ENCODE results near the gene LPCAT1.
"Not testable (repeated sequence)": the region's sequence is repeated elsewhere in the genome, so short reads cannot be mapped to it uniquely, and the experiment has no call there.

Gene LPCAT1

DNA sequence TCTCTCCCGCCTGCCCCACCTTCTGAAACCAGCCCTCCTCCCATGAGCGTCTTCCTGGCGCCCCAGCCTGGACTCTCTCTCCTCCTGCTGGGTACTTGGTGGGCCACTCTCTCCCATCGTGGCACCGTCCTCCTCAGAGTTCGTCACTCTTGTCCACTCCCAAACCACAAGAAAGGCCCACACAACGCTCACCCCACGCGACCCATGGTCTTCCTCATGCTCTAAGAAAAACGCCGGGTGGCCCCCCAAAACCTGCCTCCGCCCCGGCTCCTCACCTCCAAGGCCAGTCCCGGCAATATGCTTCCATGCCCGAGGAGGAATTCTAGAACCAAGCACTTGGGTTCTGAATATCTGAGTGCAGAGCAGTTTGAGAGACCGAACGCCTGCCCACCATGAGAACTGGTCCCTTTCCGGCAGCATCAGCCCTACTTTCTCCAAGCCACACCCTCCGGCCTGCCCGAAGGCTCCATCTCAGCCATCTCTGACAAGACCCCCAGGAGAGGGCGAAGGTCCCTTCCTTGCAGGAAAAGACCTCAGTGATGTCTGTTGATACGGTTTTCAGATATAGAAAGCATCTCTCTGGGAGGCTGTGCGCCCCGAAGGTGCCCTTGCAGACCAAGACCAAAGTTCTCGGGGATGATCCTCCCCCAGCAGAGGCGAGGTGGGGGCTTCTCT, 93.5 kb downstream of the LPCAT1 start:
- no peaks in the 10 kb centered on the region for H3K36me3 ChIP-seq (ENCODE audit: control insufficient read depth, insufficient read depth, low read length)
- peaks cover 7% of the 10 kb centered on the region for H3K9me3 ChIP-seq (ENCODE audit: control insufficient read depth, insufficient read depth, low read length)
- no peak overlapping the region for H3K4me3 ChIP-seq (ENCODE audit: low read depth, low read length)
- H3K9ac ChIP-seq (ENCODE audit: low read depth, low read length) = no peak overlapping the region
- no peaks in the 10 kb centered on the region for H3K4me1 ChIP-seq (ENCODE audit: control insufficient read depth, insufficient read depth, low read length)
- no peaks in the 10 kb centered on the region for H3K27me3 ChIP-seq (ENCODE audit: control insufficient read depth, insufficient read depth, low read length)

DNA sequence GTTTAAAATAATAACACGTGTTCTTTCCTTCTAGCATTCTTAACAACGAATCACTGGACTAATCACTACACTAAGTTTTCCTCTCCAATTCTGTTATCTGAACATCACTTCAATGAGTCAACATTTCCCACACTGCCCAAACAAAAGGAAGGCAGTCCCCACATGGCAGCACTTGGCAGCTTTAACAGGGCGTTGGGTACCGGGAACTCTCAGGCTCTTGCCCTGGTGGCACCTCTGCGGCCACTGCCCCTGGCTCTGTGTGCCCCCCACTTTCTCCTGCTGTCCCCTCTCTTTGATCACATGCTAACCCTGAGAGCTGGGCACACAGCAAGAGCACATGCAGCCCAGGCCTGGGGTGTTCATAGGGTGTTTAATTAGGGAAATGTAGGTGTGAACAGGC, 94.3 kb downstream of the LPCAT1 start:
- Histone ChIP-seq H3K9ac (ENCODE audit: low read depth, low read length) (no peak overlapping the region), H3K36me3 (ENCODE audit: control insufficient read depth, insufficient read depth, low read length) (no peaks in the 10 kb centered on the region), H3K4me1 (ENCODE audit: control insufficient read depth, insufficient read depth, low read length) (no peaks in the 10 kb centered on the region), H3K4me3 (ENCODE audit: low read depth, low read length) (no peak overlapping the region), H3K27me3 (ENCODE audit: control insufficient read depth, insufficient read depth, low read length) (no peaks in the 10 kb centered on the region), H3K9me3 (ENCODE audit: control insufficient read depth, insufficient read depth, low read length) (peaks cover 7% of the 10 kb centered on the region)

DNA sequence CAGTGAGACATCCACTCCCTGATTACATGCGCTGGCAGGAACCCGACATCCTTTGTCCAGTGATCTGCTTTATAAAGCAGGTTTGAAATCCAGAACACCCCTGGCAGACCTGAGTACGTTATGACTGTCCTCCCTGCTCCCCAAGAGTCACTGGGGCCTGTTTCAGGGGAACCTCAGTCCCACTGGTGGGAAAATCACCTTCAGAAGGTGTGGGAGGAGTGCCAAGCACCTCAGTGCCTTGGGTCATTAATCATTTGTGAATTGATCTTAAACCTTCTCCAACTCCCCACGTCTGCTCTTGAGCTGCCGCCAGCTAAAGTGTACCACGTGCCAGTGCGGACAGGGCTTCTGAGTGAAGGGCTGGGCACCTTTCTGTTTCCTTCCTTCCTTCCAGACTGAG, 94.7 kb downstream of the LPCAT1 start:
- Histone ChIP-seq H3K9me3 (ENCODE audit: control insufficient read depth, insufficient read depth, low read length) (peaks cover 5% of the 10 kb centered on the region), H3K4me3 (ENCODE audit: low read depth, low read length) (no peak overlapping the region), H3K9ac (ENCODE audit: low read depth, low read length) (no peak overlapping the region), H3K36me3 (ENCODE audit: control insufficient read depth, insufficient read depth, low read length) (no peaks in the 10 kb centered on the region), H3K27me3 (ENCODE audit: control insufficient read depth, insufficient read depth, low read length) (no peaks in the 10 kb centered on the region), H3K4me1 (ENCODE audit: control insufficient read depth, insufficient read depth, low read length) (no peaks in the 10 kb centered on the region)

DNA sequence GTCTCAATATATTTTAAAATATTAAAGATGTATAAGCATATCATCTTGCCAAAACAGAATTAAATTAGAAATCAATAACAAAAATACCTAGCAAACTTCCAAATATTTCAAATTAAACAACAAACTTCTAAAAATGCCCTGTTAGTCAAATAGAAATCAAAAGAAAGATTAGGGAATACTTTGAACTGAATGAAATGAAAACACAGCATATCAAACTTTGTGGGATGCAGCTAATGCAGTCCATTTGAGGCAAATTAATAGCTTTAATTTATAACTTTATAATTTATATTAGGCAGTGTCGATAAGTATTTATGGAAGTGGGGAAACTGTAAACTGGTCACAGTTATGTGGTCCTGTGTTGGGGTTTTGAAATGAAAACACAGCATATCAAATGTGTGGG, 95.7 kb downstream of the LPCAT1 start:
- no peak overlapping the region for H3K4me3 ChIP-seq (ENCODE audit: low read depth, low read length)
- no peaks in the 10 kb centered on the region for H3K36me3 ChIP-seq (ENCODE audit: control insufficient read depth, insufficient read depth, low read length)
- no peaks in the 10 kb centered on the region for H3K27me3 ChIP-seq (ENCODE audit: control insufficient read depth, insufficient read depth, low read length)
- no peaks in the 10 kb centered on the region for H3K4me1 ChIP-seq (ENCODE audit: control insufficient read depth, insufficient read depth, low read length)
- H3K9ac ChIP-seq (ENCODE audit: low read depth, low read length) = no peak overlapping the region
- H3K9me3 ChIP-seq (ENCODE audit: control insufficient read depth, insufficient read depth, low read length) = no peaks in the 10 kb centered on the region

DNA sequence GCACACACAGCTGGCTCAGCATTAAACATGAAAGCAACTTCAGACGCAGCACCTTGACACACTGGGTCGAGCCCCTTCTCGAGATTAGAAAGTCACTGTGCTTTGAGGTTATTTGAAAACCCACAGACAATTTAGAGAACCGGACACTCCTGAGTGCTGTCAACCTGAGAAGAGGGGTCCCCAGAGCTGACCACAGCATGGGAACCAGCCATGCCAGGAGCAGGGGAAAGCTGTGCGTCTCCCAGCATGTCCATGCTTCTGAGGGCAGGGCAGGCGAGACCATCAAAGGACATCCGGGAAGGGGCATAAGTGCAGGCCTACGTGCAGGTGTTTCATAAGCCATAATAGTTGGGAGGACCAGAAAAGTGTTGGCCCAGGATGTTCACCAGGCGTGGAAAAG, 99.0 kb downstream of the LPCAT1 start:
- Histone ChIP-seq H3K27me3 (ENCODE audit: control insufficient read depth, insufficient read depth, low read length) (no peaks in the 10 kb centered on the region), H3K4me3 (ENCODE audit: low read depth, low read length) (no peak overlapping the region), H3K9ac (ENCODE audit: low read depth, low read length) (no peak overlapping the region), H3K4me1 (ENCODE audit: control insufficient read depth, insufficient read depth, low read length) (no peaks in the 10 kb centered on the region), H3K36me3 (ENCODE audit: control insufficient read depth, insufficient read depth, low read length) (no peaks in the 10 kb centered on the region), H3K9me3 (ENCODE audit: control insufficient read depth, insufficient read depth, low read length) (no peaks in the 10 kb centered on the region)

DNA sequence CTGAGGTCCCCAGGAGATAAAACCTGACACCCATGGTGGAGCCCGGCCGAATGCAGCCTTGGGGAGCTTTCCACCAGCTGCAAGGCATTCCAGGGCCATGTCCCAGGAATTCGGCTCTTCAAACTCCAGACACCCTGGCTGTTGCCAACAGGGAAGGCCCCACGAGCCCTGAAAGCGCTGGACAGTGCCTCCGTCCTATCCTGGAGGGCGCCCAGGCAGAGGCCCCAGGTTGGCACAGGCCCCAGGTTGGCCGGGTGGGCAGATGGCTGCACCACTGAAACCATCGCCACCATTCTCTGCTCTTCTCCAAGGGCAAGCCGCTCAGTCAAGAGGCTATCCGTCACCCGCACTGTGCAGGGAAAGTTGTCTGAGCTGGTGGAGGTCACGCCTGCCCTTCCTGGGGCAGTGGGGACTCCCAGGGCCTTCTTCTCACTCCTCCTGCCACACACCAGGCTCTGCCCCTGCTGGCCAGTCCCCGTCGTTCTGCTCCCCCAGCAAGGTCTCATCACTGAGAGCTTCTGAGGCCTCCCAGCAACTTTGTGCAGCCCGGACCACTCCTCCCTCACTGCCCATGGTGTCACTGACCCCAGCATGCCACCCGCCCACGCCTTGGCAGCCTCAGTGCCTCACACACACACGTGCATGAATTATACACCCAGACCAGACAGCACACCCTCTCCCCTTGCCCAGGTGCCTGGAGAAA, 99.7 kb downstream of the LPCAT1 start:
- Histone ChIP-seq H3K27me3 (ENCODE audit: control insufficient read depth, insufficient read depth, low read length) (no peaks in the 10 kb centered on the region), H3K36me3 (ENCODE audit: control insufficient read depth, insufficient read depth, low read length) (no peaks in the 10 kb centered on the region), H3K9me3 (ENCODE audit: control insufficient read depth, insufficient read depth, low read length) (no peaks in the 10 kb centered on the region), H3K4me3 (ENCODE audit: low read depth, low read length) (no peak overlapping the region), H3K9ac (ENCODE audit: low read depth, low read length) (no peak overlapping the region), H3K4me1 (ENCODE audit: control insufficient read depth, insufficient read depth, low read length) (no peaks in the 10 kb centered on the region)

DNA sequence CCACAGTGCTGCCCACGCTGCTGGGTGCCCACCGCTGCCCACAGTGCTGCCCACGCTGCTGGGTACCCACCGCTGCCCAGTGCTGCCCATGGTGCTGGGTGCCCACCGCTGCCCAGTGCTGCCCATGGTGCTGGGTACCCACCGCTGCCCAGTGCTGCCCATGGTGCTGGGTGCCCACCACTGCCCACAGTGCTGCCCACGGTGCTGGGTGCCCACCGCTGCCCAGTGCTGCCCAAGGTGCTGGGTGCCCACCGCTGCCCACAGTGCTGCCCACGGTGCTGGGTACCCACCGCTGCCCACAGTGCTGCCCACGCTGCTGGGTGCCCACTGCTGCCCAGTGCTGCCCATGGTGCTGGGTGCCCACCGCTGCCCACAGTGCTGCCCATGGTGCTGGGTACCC, 101.2 kb downstream of the LPCAT1 start:
- H3K27me3 ChIP-seq (ENCODE audit: control insufficient read depth, insufficient read depth, low read length); H3K4me3 ChIP-seq (ENCODE audit: low read depth, low read length); H3K4me1 ChIP-seq (ENCODE audit: control insufficient read depth, insufficient read depth, low read length); H3K9ac ChIP-seq (ENCODE audit: low read depth, low read length); H3K9me3 ChIP-seq (ENCODE audit: control insufficient read depth, insufficient read depth, low read length); H3K36me3 ChIP-seq (ENCODE audit: control insufficient read depth, insufficient read depth, low read length): not testable (repeated sequence)

DNA sequence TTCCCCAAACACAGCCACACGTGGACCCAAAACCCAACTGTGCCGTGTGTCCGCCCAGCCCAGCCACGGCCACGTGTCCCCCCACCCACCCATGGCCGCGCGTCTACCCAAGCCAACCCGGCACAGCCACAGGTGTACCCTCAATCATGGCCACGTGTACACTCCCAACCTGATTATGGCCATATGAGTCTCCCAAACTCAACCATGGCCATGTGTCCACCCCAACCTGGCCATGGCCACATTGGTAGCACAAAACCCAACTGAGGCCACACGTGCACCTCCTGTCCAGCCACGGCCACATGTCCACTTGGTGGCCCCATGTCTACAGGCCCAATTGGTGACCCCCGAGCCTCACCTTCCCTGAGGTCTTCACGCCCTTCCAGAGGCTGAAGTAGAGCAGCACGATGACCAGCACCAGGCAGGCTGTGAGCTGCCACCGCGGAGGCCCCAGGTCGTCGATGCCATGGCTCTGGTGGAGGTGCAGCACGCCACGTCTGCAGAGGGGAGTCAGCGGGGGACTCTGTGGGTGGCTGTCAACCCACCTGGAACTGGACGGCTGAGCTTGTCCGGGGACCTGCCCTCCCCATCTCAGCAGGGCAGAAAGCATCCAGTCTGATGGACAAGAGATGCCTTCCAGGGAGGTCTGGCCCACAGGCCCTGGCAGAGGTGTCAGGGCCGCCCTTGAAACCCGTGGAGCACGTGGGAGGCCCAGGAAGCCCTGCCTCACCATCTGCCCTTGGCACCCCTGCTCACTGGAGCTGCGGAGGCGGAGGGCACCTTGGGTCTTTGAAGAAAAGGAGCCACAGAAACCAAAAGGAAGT, 102.0 kb downstream of the LPCAT1 start:
- Histone ChIP-seq H3K36me3 (ENCODE audit: control insufficient read depth, insufficient read depth, low read length) (no peaks in the 10 kb centered on the region), H3K4me1 (ENCODE audit: control insufficient read depth, insufficient read depth, low read length) (no peaks in the 10 kb centered on the region), H3K9ac (ENCODE audit: low read depth, low read length) (no peak overlapping the region), H3K27me3 (ENCODE audit: control insufficient read depth, insufficient read depth, low read length) (no peaks in the 10 kb centered on the region), H3K9me3 (ENCODE audit: control insufficient read depth, insufficient read depth, low read length) (no peaks in the 10 kb centered on the region), H3K4me3 (ENCODE audit: low read depth, low read length) (no peak overlapping the region)

DNA sequence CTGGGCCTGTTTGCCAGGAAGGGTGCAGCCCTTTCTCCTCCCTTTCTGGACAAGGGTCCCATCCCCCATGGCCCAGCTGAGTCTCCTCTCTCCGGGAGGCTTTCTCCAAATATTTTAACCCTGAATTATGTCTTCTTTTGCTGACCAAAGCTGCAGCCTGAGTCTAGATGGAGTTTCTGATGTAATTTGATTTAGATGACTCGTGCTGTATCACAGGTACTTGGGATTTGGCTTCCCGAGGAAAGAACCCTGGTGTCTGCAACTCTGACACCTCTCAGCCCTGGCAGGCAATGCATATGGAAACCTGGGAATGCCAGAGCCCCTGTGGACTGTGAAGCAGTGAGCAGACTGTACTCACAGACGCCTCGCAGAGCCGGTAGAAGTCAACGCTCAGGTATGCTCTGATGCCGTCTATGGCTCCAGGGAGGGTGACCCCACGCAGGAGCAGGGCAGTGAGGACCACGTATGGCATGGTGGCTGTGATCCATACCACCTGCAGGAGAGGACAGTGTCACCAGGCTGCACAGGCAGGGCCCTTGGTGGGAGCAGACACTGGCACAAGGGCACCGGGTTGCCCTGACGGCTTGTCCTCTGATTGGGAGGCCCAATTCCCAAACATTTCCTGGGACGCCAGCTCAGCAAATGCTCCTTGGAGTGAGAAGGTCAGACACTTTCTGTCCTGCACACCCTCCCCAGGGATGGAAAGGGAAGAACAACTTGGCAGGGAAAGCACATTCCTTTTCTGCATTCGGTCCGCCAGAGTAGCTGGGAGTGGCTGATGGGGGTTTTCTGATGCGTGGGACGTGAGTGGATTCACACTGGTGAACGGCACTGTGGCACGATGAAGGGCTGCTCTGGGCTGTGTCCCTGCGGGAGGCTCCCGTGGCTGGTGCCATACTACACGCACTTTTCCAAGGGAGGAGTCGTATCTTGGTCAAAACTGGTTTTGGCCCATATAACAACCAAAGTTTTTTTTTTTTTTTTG, 103.3 kb downstream of the LPCAT1 start:
- Histone ChIP-seq H3K9me3 (ENCODE audit: control insufficient read depth, insufficient read depth, low read length) (no peaks in the 10 kb centered on the region), H3K9ac (ENCODE audit: low read depth, low read length) (no peak overlapping the region), H3K27me3 (ENCODE audit: control insufficient read depth, insufficient read depth, low read length) (no peaks in the 10 kb centered on the region), H3K4me1 (ENCODE audit: control insufficient read depth, insufficient read depth, low read length) (no peaks in the 10 kb centered on the region), H3K4me3 (ENCODE audit: low read depth, low read length) (no peak overlapping the region), H3K36me3 (ENCODE audit: control insufficient read depth, insufficient read depth, low read length) (no peaks in the 10 kb centered on the region)

DNA sequence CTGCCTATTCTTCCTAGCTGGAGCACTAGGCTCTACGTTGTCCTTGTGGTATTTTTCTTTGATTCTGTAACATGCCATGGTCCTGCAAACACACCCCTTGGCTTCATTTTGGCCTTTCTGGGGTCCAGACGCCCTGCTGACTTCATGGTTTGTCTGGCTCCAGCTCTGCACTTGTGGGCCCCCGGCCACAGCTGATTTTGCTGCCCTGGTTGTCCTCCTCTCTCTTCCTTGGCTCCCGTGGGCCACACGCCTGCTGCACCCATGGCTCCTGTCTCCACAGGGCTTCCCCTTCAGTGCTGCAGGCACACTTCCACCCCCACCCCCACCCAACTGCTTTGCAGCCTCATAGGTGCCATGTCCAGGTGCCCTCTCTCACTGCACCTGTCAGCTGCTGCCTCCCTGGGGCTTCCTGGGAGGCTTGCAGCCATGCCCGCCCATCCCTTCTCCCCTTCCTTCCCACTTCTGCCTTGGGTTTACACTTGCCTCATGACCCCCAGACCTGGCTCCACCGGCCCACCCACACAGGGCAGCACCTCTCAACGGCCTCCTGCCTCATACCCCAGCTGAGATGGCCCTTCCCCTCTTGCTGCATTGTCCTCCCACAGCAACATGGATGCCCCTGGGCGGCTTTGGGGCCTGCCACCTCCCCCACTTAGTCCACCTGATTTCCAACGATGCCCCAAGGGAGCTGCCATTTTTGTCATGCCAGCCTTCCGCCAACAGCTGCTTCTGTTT, 104.1 kb downstream of the LPCAT1 start:
- Histone ChIP-seq H3K36me3 (ENCODE audit: control insufficient read depth, insufficient read depth, low read length) (no peaks in the 10 kb centered on the region), H3K9me3 (ENCODE audit: control insufficient read depth, insufficient read depth, low read length) (no peaks in the 10 kb centered on the region), H3K9ac (ENCODE audit: low read depth, low read length) (no peak overlapping the region), H3K4me3 (ENCODE audit: low read depth, low read length) (no peak overlapping the region), H3K4me1 (ENCODE audit: control insufficient read depth, insufficient read depth, low read length) (no peaks in the 10 kb centered on the region), H3K27me3 (ENCODE audit: control insufficient read depth, insufficient read depth, low read length) (no peaks in the 10 kb centered on the region)

DNA sequence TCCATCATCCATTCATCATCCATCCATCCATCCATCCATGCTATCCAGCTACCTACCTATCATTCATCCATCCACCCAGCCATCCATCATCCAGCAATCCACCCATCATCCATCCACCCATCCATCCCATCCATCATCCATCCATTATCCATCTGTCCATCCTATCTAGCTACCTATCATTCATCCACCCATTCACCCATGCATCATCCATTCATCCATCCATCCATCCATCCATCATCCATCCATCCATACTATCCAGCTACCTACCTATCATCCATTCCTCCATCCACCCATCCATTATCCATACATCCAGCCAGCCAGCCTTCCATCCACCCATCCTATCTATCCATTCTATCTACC, 104.9 kb downstream of the LPCAT1 start:
- Histone ChIP-seq H3K27me3 (ENCODE audit: control insufficient read depth, insufficient read depth, low read length) (no peaks in the 10 kb centered on the region), H3K9ac (ENCODE audit: low read depth, low read length) (no peak overlapping the region), H3K4me3 (ENCODE audit: low read depth, low read length) (no peak overlapping the region), H3K36me3 (ENCODE audit: control insufficient read depth, insufficient read depth, low read length) (no peaks in the 10 kb centered on the region), H3K4me1 (ENCODE audit: control insufficient read depth, insufficient read depth, low read length) (no peaks in the 10 kb centered on the region), H3K9me3 (ENCODE audit: control insufficient read depth, insufficient read depth, low read length) (no peaks in the 10 kb centered on the region)

All from iPS-15b (cell line).